HG03558 (cell line): Measurements from ENCODE around the gene LCP2.
"Not testable (repeated sequence)": the region's sequence is repeated elsewhere in the genome, so short reads cannot be mapped to it uniquely, and the experiment has no call there.

ENCODE experiments used
- ATAC-seq: cut with Tn5 transposase; IDR thresholded peaks from one replicate; pipeline ENCODE4 v1.9.1; 2021; ENCODE audit warnings: moderate number of reproducible peaks; ENCODE audit not compliant: unreplicated experiment; ENCODE audit errors: extremely low read depth

Gene LCP2

GRCh38 chr5:170254056-170254455 lies 43.5 kb downstream of the LCP2 start:
- peak; percentile 95 for ATAC-seq

- ATAC-seq = no peak
Observed at GRCh38 chr5:170252720-170253350, 44.7 kb downstream of the LCP2 start.

- no peak for ATAC-seq
Observed at GRCh38 chr5:170252109-170252508, 45.5 kb downstream of the LCP2 start.

- no peak for ATAC-seq
Observed at GRCh38 chr5:170251462-170251861, 46.1 kb downstream of the LCP2 start.

- ATAC-seq = no peak
Observed at GRCh38 chr5:170250810-170251317, 46.7 kb downstream of the LCP2 start.

GRCh38 chr5:170249355-170249754 lies 48.2 kb downstream of the LCP2 start:
- no peak for ATAC-seq

GRCh38 chr5:170248931-170249227 lies 48.7 kb downstream of the LCP2 start:
- not testable (repeated sequence) for ATAC-seq

- no peak for ATAC-seq
Observed at GRCh38 chr5:170248172-170248930, 49.2 kb downstream of the LCP2 start.

GRCh38 chr5:170247363-170247762 lies 50.2 kb downstream of the LCP2 start:
- no peak for ATAC-seq

GRCh38 chr5:170246126-170246870 lies 51.3 kb downstream of the LCP2 start:
- ATAC-seq = no peak

GRCh38 chr5:170245436-170245835 lies 52.1 kb downstream of the LCP2 start:
- ATAC-seq = not testable (repeated sequence)

GRCh38 chr5:170238456-170239196 lies 59.0 kb downstream of the LCP2 start:
- ATAC-seq = no peak

GRCh38 chr5:170235876-170236864 lies 61.4 kb downstream of the LCP2 start:
- ATAC-seq = peak; percentile 52

- no peak for ATAC-seq
Observed at GRCh38 chr5:170233358-170233892, 64.2 kb downstream of the LCP2 start.

- no peak for ATAC-seq
Observed at GRCh38 chr5:170232786-170233185, 64.8 kb downstream of the LCP2 start, which contains the start of gene C5orf58. Gene C5orf58, plus strand, starts transcription at chr5:170232985. Its CDS starts 1,992 bp downstream, at chr5:170234977.

- no peak for ATAC-seq
Observed at GRCh38 chr5:170228762-170229435, 68.7 kb downstream of the LCP2 start.

- ATAC-seq = no peak
Observed at GRCh38 chr5:170226661-170227060, 70.9 kb downstream of the LCP2 start.

GRCh38 chr5:170226129-170226615 lies 71.4 kb downstream of the LCP2 start:
- no peak for ATAC-seq
